ENCODE data around the gene ALKBH1.

GRCh38 chr14:77674931-77675330, 32.9 kb downstream of the ALKBH1 start:
- TF ChIP-seq HDGF (IDR thresholded peaks at IDR 0.05; ENCODE audit: borderline replicate concordance), result no peak
- no peak for TF ChIP-seq ARNT (IDR thresholded peaks at IDR 0.05)

Data from HEK293T (cell line).